GM21367 (cell line): ENCODE data around the gene CCDC6.
"Not testable (repeated sequence)": the region's sequence is repeated elsewhere in the genome, so short reads cannot be mapped to it uniquely, and the experiment has no call there.

ENCODE experiments used
- ATAC-seq: cut with Tn5 transposase; IDR thresholded peaks from one replicate; pipeline ENCODE4 v1.9.1; 2021; ENCODE audit not compliant: unreplicated experiment

CCDC6 gene

GRCh38 chr10:59773088-59773487, 133.3 kb downstream of the CCDC6 start:
- no peak for ATAC-seq

GRCh38 chr10:59771162-59771807, 135.1 kb downstream of the CCDC6 start:
- ATAC-seq: no peak

DNA sequence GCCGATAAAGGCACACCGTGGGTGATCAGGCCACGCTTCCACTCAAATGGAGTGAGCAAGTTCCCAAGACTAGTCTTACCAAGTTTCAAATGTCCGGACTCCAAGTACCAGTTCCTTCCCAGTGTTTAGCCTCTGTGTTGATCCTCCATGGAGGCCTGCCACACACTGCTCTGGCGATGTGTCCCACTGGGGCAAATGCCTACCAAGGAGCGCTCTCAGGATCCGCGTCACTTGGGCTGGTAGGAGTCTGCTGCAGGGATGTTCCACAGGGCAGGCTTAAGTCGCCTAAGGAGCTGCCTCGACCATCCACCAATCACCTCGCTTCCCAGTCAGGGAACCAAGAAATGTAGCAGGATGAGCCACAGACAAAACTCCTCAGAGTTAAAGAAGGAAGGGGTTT, 135.7 kb downstream of the CCDC6 start:
- ATAC-seq: no peak

GRCh38 chr10:59762505-59762904, 143.9 kb downstream of the CCDC6 start:
- ATAC-seq: no peak

DNA sequence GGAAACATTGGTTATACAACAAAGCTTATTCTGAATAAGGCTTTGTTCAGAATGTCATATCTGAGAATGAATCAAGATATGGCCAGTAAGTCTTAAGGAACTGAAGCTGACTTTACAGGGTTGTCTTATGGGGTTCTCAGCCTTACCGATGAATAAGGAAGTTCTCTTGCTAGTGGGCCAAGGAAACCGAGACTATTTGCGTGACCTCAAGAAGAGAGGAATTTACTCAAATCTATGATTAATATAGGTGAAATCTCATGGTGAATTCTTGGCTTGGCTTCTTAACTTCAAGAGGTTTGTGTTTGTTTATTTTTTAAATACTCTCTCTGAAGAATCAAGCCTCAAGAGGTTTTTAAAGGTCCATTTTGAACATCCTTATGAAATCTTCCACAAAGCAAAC, 148.4 kb downstream of the CCDC6 start:
- no peak for ATAC-seq

GRCh38 chr10:59754951-59755350, 151.4 kb downstream of the CCDC6 start:
- ATAC-seq: no peak

- ATAC-seq: no peak
Measured at GRCh38 chr10:59753267-59753666, 153.1 kb downstream of the CCDC6 start, which contains the start of gene MRLN. MRLN (minus strand) TSS chr10:59753455.

- ATAC-seq: no peak
Measured at GRCh38 chr10:59752278-59752940, 153.9 kb downstream of the CCDC6 start.

DNA sequence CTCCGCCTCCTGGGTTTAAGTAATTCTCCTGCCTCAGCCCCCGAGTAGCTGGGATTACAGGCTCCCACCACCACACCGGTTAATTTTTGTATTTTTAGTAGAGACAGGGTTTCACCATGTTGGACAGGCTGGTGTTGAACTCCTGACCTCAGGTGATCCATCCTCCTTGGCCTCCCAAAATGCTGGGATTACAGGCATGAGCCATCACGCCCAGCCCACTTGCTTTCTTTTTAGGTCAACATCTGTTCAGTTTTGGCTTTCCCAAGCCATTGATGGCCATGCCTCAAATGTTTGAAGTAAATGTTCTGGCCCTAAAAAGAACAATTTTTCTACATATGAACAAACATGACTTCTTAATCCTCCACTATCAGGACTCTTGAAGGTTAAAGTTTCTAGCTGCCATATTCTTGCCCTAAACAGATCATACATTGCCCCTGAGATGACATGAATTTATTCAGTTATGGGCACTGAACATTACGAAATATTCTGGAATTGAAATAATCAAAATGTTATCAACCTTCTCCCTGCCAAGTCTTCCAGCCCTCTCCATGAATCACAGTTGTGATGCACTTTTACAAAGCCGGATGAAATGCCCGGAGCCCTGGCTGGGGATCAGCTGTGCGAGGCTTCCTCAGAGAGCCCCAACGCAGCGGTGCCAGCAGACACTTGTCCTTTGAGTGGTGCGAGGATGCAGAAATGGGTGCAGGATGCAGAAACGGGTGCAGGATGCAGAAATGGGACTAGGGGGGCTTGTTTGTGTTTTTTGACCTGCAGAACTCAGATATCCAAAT, 156.0 kb downstream of the CCDC6 start:
- no peak for ATAC-seq

DNA sequence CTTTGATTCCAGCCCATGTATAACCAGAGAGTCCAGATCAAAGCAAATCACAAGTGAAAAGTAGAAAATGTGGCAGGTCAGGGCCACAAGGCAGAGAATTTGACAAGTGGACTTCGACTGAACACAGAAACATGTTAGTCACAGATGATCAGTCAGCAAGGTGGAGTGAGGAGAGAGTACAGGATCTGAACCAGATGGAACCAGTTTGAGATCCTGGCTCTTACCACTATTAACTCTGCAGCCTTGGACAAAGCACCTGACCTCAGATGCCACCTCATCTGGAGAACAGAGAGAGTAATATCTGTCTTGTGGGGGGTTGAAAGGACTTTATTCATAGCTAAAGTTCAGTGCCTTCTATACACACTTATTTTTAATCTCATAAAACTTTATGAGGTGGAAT, 157.5 kb downstream of the CCDC6 start:
- no peak for ATAC-seq

DNA sequence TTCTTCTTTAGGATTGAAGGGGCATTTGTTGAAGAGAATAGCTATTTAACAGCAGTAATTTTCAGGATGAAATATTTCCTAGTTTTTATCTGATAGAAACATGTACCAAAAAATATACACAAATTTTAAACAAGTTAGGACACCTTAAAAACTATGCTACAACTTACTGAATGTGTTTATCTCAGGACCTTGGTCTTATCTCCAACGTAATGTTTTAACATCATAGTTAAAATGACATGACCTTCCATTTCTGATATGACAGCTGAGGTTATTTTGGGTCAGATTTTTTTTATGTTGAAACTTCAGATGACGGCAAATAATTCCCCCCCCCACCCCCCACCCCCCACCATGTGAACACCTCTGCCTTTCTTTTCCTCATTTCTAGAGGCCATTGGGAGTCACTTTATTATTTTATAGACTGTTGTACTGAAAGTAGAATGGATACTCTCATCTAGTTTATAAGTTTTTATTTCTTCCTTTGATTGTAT, 161.1 kb downstream of the CCDC6 start:
- ATAC-seq: no peak

GRCh38 chr10:59744762-59745161, 161.6 kb downstream of the CCDC6 start:
- not testable (repeated sequence) for ATAC-seq

- ATAC-seq: not testable (repeated sequence)
Measured at GRCh38 chr10:59744156-59744555, 162.2 kb downstream of the CCDC6 start.

- ATAC-seq: no peak
Measured at GRCh38 chr10:59741583-59741982, 164.8 kb downstream of the CCDC6 start.

DNA sequence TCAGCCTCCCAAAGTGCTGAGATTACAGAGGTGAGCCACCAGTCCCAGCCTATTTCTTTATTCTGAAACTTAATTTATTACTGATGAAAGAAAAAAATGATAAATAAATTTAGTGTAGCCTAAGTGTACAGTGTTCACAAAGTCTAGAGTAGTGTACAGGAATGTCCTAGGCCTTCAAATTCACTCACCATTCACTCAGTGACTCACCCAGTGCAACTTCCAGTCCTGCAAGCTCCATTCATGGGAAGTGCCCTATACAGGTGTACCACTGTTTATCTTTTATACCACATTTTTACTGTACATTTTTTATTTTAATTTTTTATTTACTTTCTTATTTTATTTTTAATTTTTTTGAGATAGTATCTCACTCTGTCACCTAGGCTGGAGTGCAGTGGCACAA, 165.3 kb downstream of the CCDC6 start:
- no peak for ATAC-seq
